ENCODE results near the gene MINDY3.
"Not testable (repeated sequence)": the region's sequence is repeated elsewhere in the genome, so short reads cannot be mapped to it uniquely, and the experiment has no call there.

DNA sequence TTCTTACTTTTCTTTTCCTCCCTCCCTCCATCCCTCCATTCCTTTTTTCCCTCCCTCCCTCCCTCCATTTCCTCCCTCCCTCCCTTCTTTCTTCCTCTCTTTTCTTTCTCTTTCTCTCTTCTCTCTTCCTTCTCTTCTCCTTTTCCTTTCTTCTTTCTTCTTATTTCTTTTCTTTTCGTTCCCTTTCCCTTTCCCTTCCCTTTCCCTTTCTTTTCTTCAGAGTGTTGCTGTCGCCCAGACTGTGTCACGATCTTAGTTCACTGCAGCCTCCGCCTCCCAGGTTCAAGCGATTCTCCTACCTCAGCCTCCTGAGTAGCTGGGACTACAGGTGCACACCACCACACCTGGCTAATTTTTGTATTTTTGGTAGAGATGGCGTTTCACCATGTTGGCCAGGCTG, 98.1 kb downstream of the MINDY3 start:
- TF ChIP-seq, protein P1, sequence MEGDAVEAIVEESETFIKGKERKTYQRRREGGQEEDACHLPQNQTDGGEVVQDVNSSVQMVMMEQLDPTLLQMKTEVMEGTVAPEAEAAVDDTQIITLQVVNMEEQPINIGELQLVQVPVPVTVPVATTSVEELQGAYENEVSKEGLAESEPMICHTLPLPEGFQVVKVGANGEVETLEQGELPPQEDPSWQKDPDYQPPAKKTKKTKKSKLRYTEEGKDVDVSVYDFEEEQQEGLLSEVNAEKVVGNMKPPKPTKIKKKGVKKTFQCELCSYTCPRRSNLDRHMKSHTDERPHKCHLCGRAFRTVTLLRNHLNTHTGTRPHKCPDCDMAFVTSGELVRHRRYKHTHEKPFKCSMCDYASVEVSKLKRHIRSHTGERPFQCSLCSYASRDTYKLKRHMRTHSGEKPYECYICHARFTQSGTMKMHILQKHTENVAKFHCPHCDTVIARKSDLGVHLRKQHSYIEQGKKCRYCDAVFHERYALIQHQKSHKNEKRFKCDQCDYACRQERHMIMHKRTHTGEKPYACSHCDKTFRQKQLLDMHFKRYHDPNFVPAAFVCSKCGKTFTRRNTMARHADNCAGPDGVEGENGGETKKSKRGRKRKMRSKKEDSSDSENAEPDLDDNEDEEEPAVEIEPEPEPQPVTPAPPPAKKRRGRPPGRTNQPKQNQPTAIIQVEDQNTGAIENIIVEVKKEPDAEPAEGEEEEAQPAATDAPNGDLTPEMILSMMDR (IDR thresholded peaks at IDR 0.05; ENCODE audit: low read depth, low read length, poor library complexity, severe bottlenecking) = not testable (repeated sequence)
- TF ChIP-seq EZH2phosphoT487 (IDR thresholded peaks at IDR 0.05; ENCODE audit: borderline replicate concordance, low read length) = not testable (repeated sequence)

All from DOHH2 (cell line).